K562 (cell line): ENCODE measurements around the gene SAMD9L. TPM values are rescaled to one million over a fixed set of nuclear protein-coding genes. Genes with fewer than 3 reads are reported as not detected.
A peak's percentile ranks its signal among the peaks of the same experiment; 100 is the strongest.

Source experiments
- ATAC-seq: fragments of 200-7000 bp; cut with Tn5 transposase; 3 replicates; pipeline ENCODE4 v1.9.1; 2020; ENCODE audit warnings: moderate library complexity
- BruUV-seq: library from RNA; stranded (reverse); fragments of 400-500 nt; replicated peaks from 2 replicates; lab custom pipeline; 2021; lab: Mats Ljungman, UMichigan
- CTCF ChIA-PET: fragments of 300-600 bp; formaldehyde crosslinking; extraction: SDS; loops from one replicate; lab custom pipeline; 2021; ENCODE audit warnings: low intra/inter-chr PET ratio; lab: Yijun Ruan, JAX
- POLR2A ChIA-PET: fragments of 300-600, 350-650 bp; sonication (Branson Sonifier 250); formaldehyde crosslinking; extraction: SDS; loops from one replicate; lab custom pipeline; 2021; ENCODE audit warnings: antibody characterized with exemption, inconsistent platforms; lab: Yijun Ruan, JAX
- DNase-seq, 4 experiments: peaks; one replicate each; pipeline versions ENCODE4 v3.0.0 to v3.0.0-alpha.2; 2011 to 2018; ENCODE audit warnings: low spot score in 3 of 4, mixed read lengths in 3 of 4; ENCODE audit errors: extremely low read depth in 1 of 4
- FAIRE-seq: peaks from 2 replicates; lab custom pipeline; 2011; peaks lifted over from hg19 to GRCh38; lab: Jason Lieb, UNC
- H2AFZ ChIP-seq: 2 replicates; pipeline ENCODE4 v1.6.0; 2011; ENCODE audit warnings: low read depth, low read length, control low read depth, inconsistent platforms
- H3K27ac ChIP-seq: fragments of 200-600 bp; 3 replicates; pipeline ENCODE4 v1.8.0; 2011; ENCODE audit warnings: low read depth, mild to moderate bottlenecking, control low read depth, inconsistent platforms, low read length, moderate library complexity, mixed read lengths; ENCODE audit errors: extremely low read depth
- H3K27me3 ChIP-seq, 2 experiments: fragments of 300-600 bp in 1 of 2; 2 replicates in 1 of 2; 3 replicates in 1 of 2; pipeline versions ENCODE4 v1.6.0 to v1.8.0; 2011; ENCODE audit warnings: inconsistent platforms in 2 of 2, low read length in 2 of 2, mild to moderate bottlenecking in 1 of 2, mixed read lengths in 1 of 2, moderate library complexity in 1 of 2; ENCODE audit not compliant: control insufficient read depth in 2 of 2, insufficient read depth in 2 of 2
- H3K36me3 ChIP-seq: fragments of 300-600 bp; 3 replicates; pipeline ENCODE4 v1.8.0; 2011; ENCODE audit warnings: mild to moderate bottlenecking, low read length, inconsistent platforms; ENCODE audit not compliant: control insufficient read depth, insufficient read depth
- H3K4me1 ChIP-seq, 2 experiments: fragments of 200-600 bp in 1 of 2; replicated peaks in 1 of 2; 2 replicates in 1 of 2; 3 replicates in 1 of 2; pipeline versions ENCODE4 v1.5.1 to v1.8.0; 2011; ENCODE audit warnings: inconsistent platforms in 2 of 2, low read length in 2 of 2, mild to moderate bottlenecking in 1 of 2, mixed read lengths in 1 of 2, moderate library complexity in 1 of 2; ENCODE audit not compliant: control insufficient read depth in 2 of 2, insufficient read depth in 2 of 2
- H3K4me2 ChIP-seq: 2 replicates; pipeline ENCODE4 v1.6.1; 2011; ENCODE audit warnings: low read length, control low read depth, inconsistent platforms, mixed read lengths; ENCODE audit not compliant: insufficient read depth
- H3K4me3 ChIP-seq: fragments of 200-600 bp; sonication (generic), shearing (Covaris generic); 2 replicates; pipeline ENCODE4 v1.5.1; 2016; ENCODE audit warnings: control low read depth, inconsistent platforms
- H3K79me2 ChIP-seq: fragments of 200-600 bp; 3 replicates; pipeline ENCODE4 v1.8.0; 2011; ENCODE audit warnings: low read length, inconsistent platforms; ENCODE audit not compliant: control insufficient read depth, insufficient read depth
- H3K9ac ChIP-seq, 2 experiments: 2 replicates each; pipeline versions ENCODE4 v1.6.0 to v1.6.1; 2011; ENCODE audit warnings: low read depth in 2 of 2, low read length in 2 of 2, control low read depth in 1 of 2, inconsistent platforms in 1 of 2, mild to moderate bottlenecking in 1 of 2, mixed read lengths in 1 of 2; ENCODE audit not compliant: insufficient read depth in 1 of 2
- H3K9me1 ChIP-seq: one replicate; pipeline ENCODE4 v1.6.0; 2011; ENCODE audit warnings: inconsistent platforms, mild to moderate bottlenecking, low read length, moderate library complexity; ENCODE audit not compliant: control insufficient read depth, insufficient read depth
- H3K9me3 ChIP-seq: replicated peaks from 2 replicates; pipeline ENCODE4 v1.5.1; 2011; ENCODE audit warnings: low read depth, low read length, inconsistent platforms; ENCODE audit not compliant: control insufficient read depth, insufficient read depth
- H4K20me1 ChIP-seq: replicated peaks from 2 replicates; pipeline ENCODE4 v1.6.1; 2011; ENCODE audit warnings: low read length, inconsistent platforms, mixed read lengths; ENCODE audit not compliant: control insufficient read depth, insufficient read depth
- HDAC3 ChIP-seq: fragments of 450-650 bp; IDR thresholded peaks from 2 replicates; pipeline ENCODE4 v1.6.1; 2018; ENCODE audit warnings: borderline replicate concordance, mild to moderate bottlenecking, moderate library complexity; ENCODE audit not compliant: partially characterized antibody
- HMG20A ChIP-seq: fragments of 450-650 bp; formaldehyde crosslinking; conservative IDR thresholded peaks from 2 replicates; pipeline ENCODE4 v1.4.0; 2020; ENCODE audit warnings: mild to moderate bottlenecking, mixed read lengths
- TCF7 ChIP-seq: sonication (generic); IDR thresholded peaks from 2 replicates; pipeline ENCODE4 v1.6.1; 2016; ENCODE audit warnings: antibody characterized with exemption, borderline replicate concordance
- WGBS: fragments of 100-300 bp; shearing (Covaris generic); methylation state at CpG from one replicate; pipeline ENCODE4 v1.1.6; 2016; ENCODE audit warnings: low coverage, mixed read lengths; ENCODE audit not compliant: insufficient coverage; ENCODE audit errors: missing lambda C conversion rate; 5-methylcytosine and 5-hydroxymethylcytosine counted together
- in situ Hi-C: fragments of 300-500 bp; cut with MboI; formaldehyde crosslinking; loops from 4 replicates; pipeline ENCODE4 v1.15.0; 2018; ENCODE audit warnings: inconsistent platforms, mixed read lengths
- intact Hi-C: fragments of 100-400 bp; cut with micrococcal nuclease; formaldehyde crosslinking; loops from 2 replicates; pipeline ENCODE4 v1.14.2; 2022
- polyA plus RNA-seq, 8 experiments: library from polyadenylated mRNA; depleted of rRNA in 4 of 8; stranded (reverse) in 5 of 8; unstranded in 3 of 8; fragments of >200 nt; fragmentation: Nextera tagmentation in 2 of 8; fragmentation: Illumina TruSeq in 1 of 8; extraction: Ambion mirVana in 2 of 8; extraction: Trizol in 1 of 8; gene quantifications; 2 replicates each; pipeline versions ENCODE4 v1.2.1 to v1.2.3, GENCODE V29; 2011 to 2014; ENCODE audit warnings: inconsistent platforms in 1 of 8, missing spikeins in 1 of 8
- total RNA-seq, 7 experiments: library from RNA; depleted of rRNA in 6 of 7; stranded (reverse); fragments of >200 nt in 6 of 7; fragmentation: Illumina TruSeq in 2 of 7; extraction: Trizol in 2 of 7; gene quantifications; 2 replicates each; pipeline versions ENCODE4 v1.2.1 to v1.2.3, GENCODE V29; 2011 to 2021; ENCODE audit warnings: low replicate concordance in 1 of 7
- TF ChIP-seq, protein P1 (sequence below): fragments of 250-450 bp; sonication (Bioruptor Pico); IDR thresholded peaks from 2 replicates; pipeline ENCODE4 v1.5.0; 2021; ENCODE audit warnings: mild to moderate bottlenecking, borderline replicate concordance
- TF ChIP-seq, protein P2 (sequence below): sonication (generic); formaldehyde crosslinking; IDR thresholded peaks from 2 replicates; pipeline ENCODE4 v1.5.0; 2020; ENCODE audit warnings: missing genetic modification reagents

The SAMD9L gene
- total and polyA plus RNA-seq, 9 of the 15 experiments (the other 6 are each of a cell fraction or from before 2014, with no cell fraction given) = 0.15 to 1.0 (median 0.48) TPM

DNA sequence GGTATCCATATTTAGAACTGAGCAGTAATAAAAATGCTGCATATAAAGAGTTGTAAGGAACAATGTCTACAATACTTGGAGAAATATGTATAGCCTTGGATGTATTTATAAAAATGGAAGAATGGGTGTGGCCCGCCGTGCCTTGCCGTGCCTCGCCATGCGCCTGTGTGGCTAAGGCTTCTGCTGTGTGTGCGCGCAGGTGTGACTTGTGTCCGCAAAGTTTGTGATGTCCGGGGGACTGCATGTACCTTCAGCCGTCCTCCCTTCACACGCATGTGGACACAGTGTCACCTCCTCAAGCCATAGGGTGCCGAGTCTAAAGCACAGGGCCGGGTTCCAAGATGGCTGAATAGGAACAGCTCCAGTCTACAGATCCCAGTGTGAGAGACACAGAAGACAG, 40.2 kb downstream of the SAMD9L start:
- BruUV-seq = no TSS peak
- Histone ChIP-seq H3K9me3 (no peaks in the 10 kb centered on the region), H3K4me1 (peaks cover 0 to 3% of the 10 kb centered on the region in 2 experiments; a peak in 2 of 5 replicates), H3K27me3 (no peaks in the 10 kb centered on the region; a peak in 1 of 5 replicates), H4K20me1 (no peaks in the 10 kb centered on the region), H3K79me2 (no peaks in the 10 kb centered on the region), H3K4me3 (no peak overlapping the region), H3K4me2 (peak overlapping the region; percentile 29; the same call in 1 of the 2 replicates), H3K27ac (no peak overlapping the region), H3K9ac (no peak overlapping the region), H2AFZ (peak overlapping the region; percentile 60; the same call in 1 of the 2 replicates), H3K36me3 (no peaks in the 10 kb centered on the region), H3K9me1 (no peaks in the 10 kb centered on the region)
- no peak for TF ChIP-seq HDAC3
- TF ChIP-seq HMG20A = no peak
- TF ChIP-seq, protein P1, sequence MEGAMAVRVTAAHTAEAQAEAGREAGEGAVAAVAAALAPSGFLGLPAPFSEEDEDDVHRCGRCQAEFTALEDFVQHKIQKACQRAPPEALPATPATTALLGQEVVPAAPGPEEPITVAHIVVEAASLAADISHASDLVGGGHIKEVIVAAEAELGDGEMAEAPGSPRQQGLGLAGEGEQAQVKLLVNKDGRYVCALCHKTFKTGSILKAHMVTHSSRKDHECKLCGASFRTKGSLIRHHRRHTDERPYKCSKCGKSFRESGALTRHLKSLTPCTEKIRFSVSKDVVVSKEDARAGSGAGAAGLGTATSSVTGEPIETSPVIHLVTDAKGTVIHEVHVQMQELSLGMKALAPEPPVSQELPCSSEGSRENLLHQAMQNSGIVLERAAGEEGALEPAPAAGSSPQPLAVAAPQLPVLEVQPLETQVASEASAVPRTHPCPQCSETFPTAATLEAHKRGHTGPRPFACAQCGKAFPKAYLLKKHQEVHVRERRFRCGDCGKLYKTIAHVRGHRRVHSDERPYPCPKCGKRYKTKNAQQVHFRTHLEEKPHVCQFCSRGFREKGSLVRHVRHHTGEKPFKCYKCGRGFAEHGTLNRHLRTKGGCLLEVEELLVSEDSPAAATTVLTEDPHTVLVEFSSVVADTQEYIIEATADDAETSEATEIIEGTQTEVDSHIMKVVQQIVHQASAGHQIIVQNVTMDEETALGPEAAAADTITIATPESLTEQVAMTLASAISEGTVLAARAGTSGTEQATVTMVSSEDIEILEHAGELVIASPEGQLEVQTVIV (CRISPR knock-in tag) = no peak
- no peak for TF ChIP-seq TCF7
- TF ChIP-seq, protein P2, sequence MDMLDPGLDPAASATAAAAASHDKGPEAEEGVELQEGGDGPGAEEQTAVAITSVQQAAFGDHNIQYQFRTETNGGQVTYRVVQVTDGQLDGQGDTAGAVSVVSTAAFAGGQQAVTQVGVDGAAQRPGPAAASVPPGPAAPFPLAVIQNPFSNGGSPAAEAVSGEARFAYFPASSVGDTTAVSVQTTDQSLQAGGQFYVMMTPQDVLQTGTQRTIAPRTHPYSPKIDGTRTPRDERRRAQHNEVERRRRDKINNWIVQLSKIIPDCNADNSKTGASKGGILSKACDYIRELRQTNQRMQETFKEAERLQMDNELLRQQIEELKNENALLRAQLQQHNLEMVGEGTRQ (CRISPR knock-in tag) = no peak
- CTCF ChIA-PET = no interaction called here
- FAIRE-seq (no peak), ATAC-seq (no peak), DNase-seq (no peak)
- in situ Hi-C loops = no loop called here
- 44% methylated on average over 13 of the region's 13 CpGs for WGBS
- POLR2A ChIA-PET = no interaction called here
- intact Hi-C loops = no loop called here
